VCaP (cell line): Measurements from ENCODE around the gene FZR1.

Experiments
- H3K27ac ChIP-seq: fragments of 450-650 bp; 2 replicates; pipeline ENCODE4 v1.5.1; 2017
- CTCF ChIP-seq: fragments of 450-650 bp; conservative IDR thresholded peaks from 2 replicates; pipeline ENCODE4 v1.5.1; 2017; ENCODE audit warnings: mild to moderate bottlenecking, moderate library complexity

Gene FZR1

GRCh38 chr19:3500429-3501101 lies 5.5 kb upstream of the FZR1 start, which contains the start of gene DOHH:
TSS of gene DOHH (minus strand) at chr19:3500674. CDS start at chr19:3496814, 3,860 bp downstream.
- TF ChIP-seq CTCF: no peak
- H3K27ac ChIP-seq: peak within 1 kb of the TSS; percentile 92

GRCh38 chr19:3501780-3502179 lies 4.3 kb upstream of the FZR1 start:
- no peak overlapping the region for H3K27ac ChIP-seq
- no peak for TF ChIP-seq CTCF

- no peak for TF ChIP-seq CTCF
- H3K27ac ChIP-seq: no peak overlapping the region
These were observed 3.0 kb upstream of the FZR1 start for GRCh38 chr19:3503036-3503572.

- TF ChIP-seq CTCF: no peak
- peak overlapping the region; percentile 85 for H3K27ac ChIP-seq
These were observed 1.4 kb upstream of the FZR1 start for GRCh38 chr19:3504735-3505134.

GRCh38 chr19:3506384-3507340 lies 551 bp downstream of the FZR1 start:
- peak overlapping the region; percentile 85 for H3K27ac ChIP-seq
- TF ChIP-seq CTCF: no peak

- H3K27ac ChIP-seq: peak overlapping the region; percentile 85
These were observed 1.4 kb downstream of the FZR1 start for GRCh38 chr19:3507371-3508120.

GRCh38 chr19:3508121-3508661 lies 2.1 kb downstream of the FZR1 start:
- peak overlapping the region; percentile 85 for H3K27ac ChIP-seq

More at GRCh38 chr19:3507371-3508120, 1.4 kb downstream of the FZR1 start:
- TF ChIP-seq CTCF: no peak
